Subcutaneous adipose tissue (tissue), 4 donors: ENCODE measurements around the gene GK. TPM values are rescaled to one million over a fixed set of nuclear protein-coding genes. Genes with fewer than 3 reads are reported as not detected.

ENCODE experiments used
- total RNA-seq, 4 donors: library from RNA; depleted of rRNA; stranded (reverse); fragments of >200 nt; gene quantifications; one replicate each; pipeline ENCODE4 v1.1.0, GENCODE V29; 2016
- TF ChIP-seq, protein P1 (sequence below): fragments of 450-650 bp; IDR thresholded peaks from one replicate; pipeline ENCODE4 v1.5.1; 2016; ENCODE audit warnings: low read depth, mild to moderate bottlenecking, control low read depth, antibody characterized with exemption, moderate library complexity

GK gene
- total RNA-seq, 4 donors from 2014 or later, result 2.8 to 22.3 (median 4.3) TPM

DNA sequence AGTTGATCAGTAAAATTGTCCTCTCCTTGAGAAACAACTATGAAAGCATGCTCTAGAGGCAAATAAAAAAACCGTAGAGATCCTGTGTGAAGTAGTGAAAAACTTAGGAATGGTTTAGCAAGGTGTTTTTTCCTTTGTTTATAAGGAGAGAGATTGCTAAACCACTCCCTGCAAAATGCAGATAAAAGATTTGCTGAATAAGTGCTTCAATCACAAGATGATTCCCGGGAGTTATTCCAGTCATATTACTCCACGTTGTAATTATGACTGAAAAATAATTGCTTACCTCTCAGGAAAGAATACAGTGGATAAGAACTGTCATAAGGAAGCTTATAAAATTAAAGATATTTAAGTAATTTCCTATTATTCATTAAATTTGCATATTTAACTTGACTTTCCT lies 2.8 kb downstream of the GK start:
- TF ChIP-seq, protein P1, sequence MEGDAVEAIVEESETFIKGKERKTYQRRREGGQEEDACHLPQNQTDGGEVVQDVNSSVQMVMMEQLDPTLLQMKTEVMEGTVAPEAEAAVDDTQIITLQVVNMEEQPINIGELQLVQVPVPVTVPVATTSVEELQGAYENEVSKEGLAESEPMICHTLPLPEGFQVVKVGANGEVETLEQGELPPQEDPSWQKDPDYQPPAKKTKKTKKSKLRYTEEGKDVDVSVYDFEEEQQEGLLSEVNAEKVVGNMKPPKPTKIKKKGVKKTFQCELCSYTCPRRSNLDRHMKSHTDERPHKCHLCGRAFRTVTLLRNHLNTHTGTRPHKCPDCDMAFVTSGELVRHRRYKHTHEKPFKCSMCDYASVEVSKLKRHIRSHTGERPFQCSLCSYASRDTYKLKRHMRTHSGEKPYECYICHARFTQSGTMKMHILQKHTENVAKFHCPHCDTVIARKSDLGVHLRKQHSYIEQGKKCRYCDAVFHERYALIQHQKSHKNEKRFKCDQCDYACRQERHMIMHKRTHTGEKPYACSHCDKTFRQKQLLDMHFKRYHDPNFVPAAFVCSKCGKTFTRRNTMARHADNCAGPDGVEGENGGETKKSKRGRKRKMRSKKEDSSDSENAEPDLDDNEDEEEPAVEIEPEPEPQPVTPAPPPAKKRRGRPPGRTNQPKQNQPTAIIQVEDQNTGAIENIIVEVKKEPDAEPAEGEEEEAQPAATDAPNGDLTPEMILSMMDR, result no peak

- TF ChIP-seq, protein P1, result no peak
Measured at GRCh38 chrX:30657196-30658161, 4.3 kb downstream of the GK start.

- TF ChIP-seq, protein P1, result no peak
Measured at GRCh38 chrX:30659421-30659820, 6.2 kb downstream of the GK start.

GRCh38 chrX:30661228-30661627 lies 8.0 kb downstream of the GK start:
- TF ChIP-seq, protein P1, result no peak

- TF ChIP-seq, protein P1, result no peak
Measured at GRCh38 chrX:30663322-30663721, 10.1 kb downstream of the GK start.

DNA sequence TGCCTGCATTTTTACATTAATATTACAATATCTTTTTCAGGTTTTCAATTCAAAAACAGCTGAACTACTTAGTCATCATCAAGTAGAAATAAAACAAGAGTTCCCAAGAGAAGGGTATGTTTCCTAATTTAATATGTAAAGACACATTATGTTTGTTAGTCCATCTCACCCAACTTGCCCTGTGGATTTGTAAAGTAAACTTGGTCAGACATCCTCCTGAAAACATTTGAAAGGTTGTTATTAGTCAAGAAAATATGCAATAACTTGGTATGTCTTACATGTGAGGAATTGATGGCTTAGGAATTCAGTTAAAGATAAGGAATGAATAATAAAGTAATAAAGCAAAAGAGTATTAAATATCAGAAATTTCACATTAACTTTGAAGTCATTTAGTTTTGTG lies 12.2 kb downstream of the GK start:
- TF ChIP-seq, protein P1, result no peak

DNA sequence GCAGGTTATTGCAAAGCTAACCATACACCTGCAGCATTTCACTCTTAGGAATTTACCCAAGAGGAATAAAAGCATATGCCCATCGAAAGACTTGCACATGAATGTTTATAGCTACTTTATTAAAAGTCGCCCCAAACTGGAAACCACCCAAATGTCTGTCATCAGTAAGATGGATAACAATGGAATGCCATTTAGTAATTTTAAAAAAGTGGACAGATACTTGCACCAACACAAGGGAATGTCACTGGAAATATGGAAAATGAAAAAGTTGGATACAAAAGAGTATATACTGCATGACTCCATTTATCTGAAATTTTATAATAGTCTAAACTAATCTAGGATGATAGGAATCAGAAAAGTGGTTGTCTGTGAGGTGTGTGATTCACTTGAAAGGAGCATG lies 12.9 kb downstream of the GK start:
- TF ChIP-seq, protein P1, result no peak
